HCT116 (cell line): ENCODE measurements around the gene GNAI3. TPM values are rescaled to one million over a fixed set of nuclear protein-coding genes. Genes with fewer than 3 reads are reported as not detected.

Experiments used
- ATAC-seq: fragments of 200-7000 bp; cut with Tn5 transposase; 2 replicates; pipeline ENCODE4 v1.9.1; 2020; ENCODE audit warnings: mild to moderate bottlenecking, moderate library complexity
- Bru-seq: library from RNA; stranded (reverse); fragments of 400-500 nt; gene quantifications from one replicate; lab custom pipeline; 2021; lab: Mats Ljungman, UMichigan
- BruChase-seq, 2 experiments: library from RNA; stranded (reverse); fragments of 400-500 nt; gene quantifications; one replicate each; lab custom pipeline; 2021; lab: Mats Ljungman, UMichigan
- BruUV-seq: library from RNA; stranded (reverse); fragments of 400-500 nt; replicated peaks from 2 replicates; lab custom pipeline; 2021; lab: Mats Ljungman, UMichigan
- CTCF ChIA-PET: fragments of 300-600 bp; sonication (Branson Sonifier 250); formaldehyde crosslinking; loops from one replicate; lab custom pipeline; 2021; ENCODE audit warnings: antibody characterized with exemption; lab: Charles Lee
- POLR2A ChIA-PET: fragments of 300-600, 350-600 bp; sonication (Branson Sonifier 250); formaldehyde crosslinking; loops from one replicate; lab custom pipeline; 2021; ENCODE audit warnings: antibody characterized with exemption; lab: Charles Lee
- RAD21 ChIA-PET, 2 experiments: fragments of 300-600 bp; sonication (Branson Sonifier 250); formaldehyde crosslinking; loops; one replicate each; lab custom pipeline; 2023; ENCODE audit warnings: low total read pairs in 2 of 2; ENCODE audit not compliant: uncharacterized antibody in 2 of 2, unreplicated experiment in 2 of 2, low non-redundant PET in 1 of 2; lab: Charles Lee
- DNase-seq: peaks from one replicate; pipeline ENCODE4 v3.0.0-alpha.2; 2010; ENCODE audit warnings: low read depth, low spot score
- H2AFZ ChIP-seq: fragments of 200-600 bp; shearing (Covaris generic), sonication (generic); 2 replicates; pipeline ENCODE4 v1.6.1; 2017; ENCODE audit warnings: low read depth, mixed run types, mixed read lengths, antibody characterized with exemption, low read length; ENCODE audit not compliant: poor library complexity, severe bottlenecking
- H3K27ac ChIP-seq: 2 replicates; pipeline ENCODE4 v1.5.1; 2012; ENCODE audit warnings: low read depth, low read length
- H3K27me3 ChIP-seq: fragments of 200-600 bp; sonication (generic); 2 replicates; pipeline ENCODE4 v1.6.1; 2016; ENCODE audit warnings: mixed run types, low read length, mixed read lengths; ENCODE audit not compliant: insufficient read depth
- H3K36me3 ChIP-seq, 2 experiments: fragments of 200-500 bp in 1 of 2; fragments of 200-600 bp in 1 of 2; sonication (Bioruptor generic) in 1 of 2; sonication (generic) in 1 of 2; 2 replicates each; pipeline versions ENCODE4 v1.5.1 to v1.6.1; 2014 to 2016; ENCODE audit warnings: low read length in 2 of 2, inconsistent platforms in 1 of 2, mixed read lengths in 1 of 2, mixed run types in 1 of 2; ENCODE audit not compliant: insufficient read depth in 2 of 2, control insufficient read depth in 1 of 2
- H3K4me1 ChIP-seq, 2 experiments: fragments of 200-600 bp in 1 of 2; sonication (generic) in 1 of 2; 2 replicates each; pipeline versions ENCODE4 v1.5.1 to v1.6.1; 2012 to 2017; ENCODE audit warnings: low read length in 2 of 2, inconsistent platforms in 1 of 2, mild to moderate bottlenecking in 1 of 2, mixed read lengths in 1 of 2, mixed run types in 1 of 2, moderate library complexity in 1 of 2; ENCODE audit not compliant: insufficient read depth in 2 of 2, control insufficient read depth in 1 of 2
- H3K4me2 ChIP-seq: fragments of 200-600 bp; sonication (generic); 2 replicates; pipeline ENCODE4 v1.6.1; 2017; ENCODE audit warnings: mixed run types, low read length, mixed read lengths
- H3K4me3 ChIP-seq, 2 experiments: fragments of 200-600 bp in 1 of 2; sonication (generic) in 1 of 2; replicated peaks in 1 of 2; 2 replicates each; pipeline ENCODE4 v1.5.1; 2011 to 2016; ENCODE audit warnings: low read length in 2 of 2, control low read depth in 1 of 2, low read depth in 1 of 2, mild to moderate bottlenecking in 1 of 2, mixed read lengths in 1 of 2, mixed run types in 1 of 2
- H3K79me2 ChIP-seq: fragments of 200-600 bp; sonication (generic); 2 replicates; pipeline ENCODE4 v1.6.1; 2017; ENCODE audit warnings: mild to moderate bottlenecking, mixed run types, low read length, moderate library complexity, mixed read lengths; ENCODE audit not compliant: insufficient read depth
- H3K9ac ChIP-seq: fragments of 200-600 bp; sonication (generic); 2 replicates; pipeline ENCODE4 v1.6.1; 2016; ENCODE audit warnings: low read length, mixed read lengths
- H3K9me2 ChIP-seq: fragments of 200-600 bp; sonication (generic), shearing (Covaris generic); 2 replicates; pipeline ENCODE4 v1.6.1; 2017; ENCODE audit warnings: mixed run types, mild to moderate bottlenecking, moderate library complexity; ENCODE audit not compliant: insufficient read depth
- H3K9me3 ChIP-seq, 2 experiments: fragments of 200-500 bp in 1 of 2; fragments of 200-600 bp in 1 of 2; sonication (Bioruptor generic) in 1 of 2; sonication (generic) in 1 of 2; 2 replicates each; pipeline ENCODE4 v1.6.1; 2014 to 2017; ENCODE audit warnings: low read length in 2 of 2, mixed read lengths in 2 of 2, inconsistent platforms in 1 of 2, low read depth in 1 of 2, mild to moderate bottlenecking in 1 of 2, mixed run types in 1 of 2, moderate library complexity in 1 of 2; ENCODE audit not compliant: control insufficient read depth in 1 of 2, insufficient read depth in 1 of 2
- H4K20me1 ChIP-seq: fragments of 200-600 bp; sonication (generic), shearing (Covaris generic); 2 replicates; pipeline ENCODE4 v1.6.1; 2017; ENCODE audit warnings: mixed run types, mild to moderate bottlenecking, moderate library complexity; ENCODE audit not compliant: insufficient read depth
- CBX3 ChIP-seq: IDR thresholded peaks from 2 replicates; pipeline ENCODE4 v1.6.1; 2012; ENCODE audit warnings: low read depth
- CEBPB ChIP-seq: IDR thresholded peaks from 2 replicates; pipeline ENCODE4 v1.6.1; 2012; ENCODE audit warnings: low read depth
- EGR1 ChIP-seq: IDR thresholded peaks from 2 replicates; pipeline ENCODE4 v1.6.1; 2012; ENCODE audit warnings: low read depth
- EZH2phosphoT487 ChIP-seq: fragments of 200-600 bp; IDR thresholded peaks from 2 replicates; pipeline ENCODE4 v1.6.1; 2018; ENCODE audit warnings: antibody characterized with exemption, borderline replicate concordance
- FOSL1 ChIP-seq: IDR thresholded peaks from 2 replicates; pipeline ENCODE4 v1.6.1; 2012; ENCODE audit warnings: low read depth
- JUND ChIP-seq: IDR thresholded peaks from 2 replicates; pipeline ENCODE4 v1.6.1; 2012
- MAX ChIP-seq: IDR thresholded peaks from 2 replicates; pipeline ENCODE4 v1.6.1; 2012
- POLR2A ChIP-seq: IDR thresholded peaks from 2 replicates; pipeline ENCODE4 v1.7.0; 2011; ENCODE audit warnings: borderline replicate concordance; ENCODE audit not compliant: insufficient read depth, insufficient read length; ENCODE audit errors: extremely low read depth
- RAD21 ChIP-seq: IDR thresholded peaks from 2 replicates; pipeline ENCODE4 v1.6.1; 2012; ENCODE audit warnings: low read depth, mild to moderate bottlenecking
- REST ChIP-seq: IDR thresholded peaks from 2 replicates; pipeline ENCODE4 v1.6.1; 2012; ENCODE audit warnings: low read depth
- SP1 ChIP-seq: IDR thresholded peaks from 2 replicates; pipeline ENCODE4 v1.6.1; 2012; ENCODE audit warnings: low read depth
- SRF ChIP-seq: IDR thresholded peaks from 2 replicates; pipeline ENCODE4 v1.6.1; 2012; ENCODE audit warnings: low read depth
- TCF7L2 ChIP-seq: IDR thresholded peaks from 2 replicates; pipeline ENCODE4 v1.7.0; 2011; ENCODE audit warnings: borderline replicate concordance, inconsistent platforms; ENCODE audit not compliant: insufficient read depth, insufficient read length; ENCODE audit errors: extremely low read depth
- ZFX ChIP-seq: fragments of 450-650 bp; IDR thresholded peaks from 2 replicates; pipeline ENCODE4 v1.6.1; 2017
- intact Hi-C: fragments of 100-400 bp; cut with micrococcal nuclease; formaldehyde crosslinking; loops from 2 replicates; pipeline ENCODE4 v1.10.0; 2022
- long read RNA-seq: library from polyadenylated mRNA; unstranded; transcript quantifications from one replicate; pipeline ENCODE4 v2.0.0, GENCODE V29; 2021; ENCODE audit not compliant: unreplicated experiment
- polyA plus RNA-seq: library from polyadenylated mRNA; unstranded; fragments of >200 nt; gene quantifications from 2 replicates; pipeline ENCODE4 v1.2.1, GENCODE V29; 2012; ENCODE audit warnings: missing spikeins
- total RNA-seq: library from RNA; stranded (reverse); gene quantifications from one replicate; pipeline ENCODE4 v1.2.1, GENCODE V29; 2021; ENCODE audit not compliant: unreplicated experiment
- TF ChIP-seq, protein P1 (sequence below), 3 experiments: fragments of 200-600 bp in 1 of 3; sonication (generic) in 1 of 3; IDR thresholded peaks in 2 of 3; conservative IDR thresholded peaks in 1 of 3; 2 replicates each; pipeline ENCODE4 v1.5.1; 2012 to 2017; ENCODE audit warnings: low read depth in 2 of 3, low read length in 2 of 3, antibody characterized with exemption in 1 of 3, borderline replicate concordance in 1 of 3, control low read depth in 1 of 3, mild to moderate bottlenecking in 1 of 3, mixed read lengths in 1 of 3, mixed run types in 1 of 3, moderate library complexity in 1 of 3; ENCODE audit not compliant: insufficient read depth in 1 of 3
- TF ChIP-seq, protein P2 (sequence below): IDR thresholded peaks from 2 replicates; pipeline ENCODE4 v1.6.1; 2011; ENCODE audit warnings: mild to moderate bottlenecking, low read length, moderate library complexity; ENCODE audit not compliant: insufficient replicate concordance; ENCODE audit errors: extremely low read depth

GNAI3 gene
- total RNA-seq (9.5 TPM), Bru-seq, nascent RNA (percentile 87 among the genes with signal in this experiment), BruChase-seq, experiment 1, labeled RNA remaining after a 6-hour chase (percentile 91 among the genes with signal in this experiment), BruChase-seq, experiment 2, labeled RNA remaining after a 2-hour chase (percentile 85 among the genes with signal in this experiment)
- 5.2 and 6.0 TPM in 2 replicates for polyA plus RNA-seq
- long read RNA-seq, full-length matches to known transcripts: 347 of 370 reads
- long read RNA-seq, partial matches to known transcripts: 5 of 370 reads
- long read RNA-seq, other reads (novel, unspliced or antisense): 18 of 370 reads

- intact Hi-C loops: no loop called here
- Histone ChIP-seq H4K20me1 (peaks cover 3% of the 10 kb centered on the region), H3K4me1 (peaks cover 15 to 24% of the 10 kb centered on the region in 2 experiments), H3K9ac (peak within 1 kb of the TSS; percentile 83), H3K9me2 (no peaks in the 10 kb centered on the region), H2AFZ (no peak within 1 kb of the TSS), H3K9me3 (no peaks in the 10 kb centered on the region), H3K79me2 (peaks cover 66% of the 10 kb centered on the region), H3K4me3 (peak within 1 kb of the TSS; percentile 86 to 98), H3K36me3 (no peaks in the 10 kb centered on the region), H3K27me3 (no peaks in the 10 kb centered on the region), H3K27ac (peak within 1 kb of the TSS; percentile 70), H3K4me2 (peak within 1 kb of the TSS; percentile 83)
- RAD21 ChIA-PET: interaction anchor here in 1 of 2 experiments (1.8 kb wide), 1 partner anchor 92 kb away, joined by 6 read pairs; no protein-coding TSS in a partner anchor
- DNase-seq (peak; percentile 92), ATAC-seq (peak; percentile 91)
- no TSS peak for BruUV-seq
- POLR2A ChIA-PET: interaction anchor here (0.5 to 2.2 kb wide), 23 partner anchors 10 to 436 kb away, joined by 3 to 17 read pairs (median 6); partner anchors contain the start of genes AHCYL1, AMPD2, ATXN7L2 and GNAT2
- CTCF ChIA-PET: interaction anchor here (1.0 to 2.4 kb wide), 12 partner anchors 16 to 436 kb away, joined by 3 to 19 read pairs (median 4); partner anchors contain the start of genes AHCYL1, AMPD2 and GNAT2
- no peak for TF ChIP-seq EGR1
- peak; percentile 3; the same call in 1 of the 2 replicates for TF ChIP-seq CBX3
- no peak for TF ChIP-seq TCF7L2
- TF ChIP-seq ZFX: no peak; the same call in 1 of the 2 replicates
- TF ChIP-seq EZH2phosphoT487: no peak
- TF ChIP-seq SP1: peak; percentile 38
- no peak for TF ChIP-seq SRF
- TF ChIP-seq POLR2A: peak; percentile 95
- no peak for TF ChIP-seq JUND
- TF ChIP-seq REST: no peak
- TF ChIP-seq RAD21: no peak
- TF ChIP-seq CEBPB: no peak
- peak; percentile 64 for TF ChIP-seq MAX
- no peak for TF ChIP-seq FOSL1
- TF ChIP-seq, protein P1, sequence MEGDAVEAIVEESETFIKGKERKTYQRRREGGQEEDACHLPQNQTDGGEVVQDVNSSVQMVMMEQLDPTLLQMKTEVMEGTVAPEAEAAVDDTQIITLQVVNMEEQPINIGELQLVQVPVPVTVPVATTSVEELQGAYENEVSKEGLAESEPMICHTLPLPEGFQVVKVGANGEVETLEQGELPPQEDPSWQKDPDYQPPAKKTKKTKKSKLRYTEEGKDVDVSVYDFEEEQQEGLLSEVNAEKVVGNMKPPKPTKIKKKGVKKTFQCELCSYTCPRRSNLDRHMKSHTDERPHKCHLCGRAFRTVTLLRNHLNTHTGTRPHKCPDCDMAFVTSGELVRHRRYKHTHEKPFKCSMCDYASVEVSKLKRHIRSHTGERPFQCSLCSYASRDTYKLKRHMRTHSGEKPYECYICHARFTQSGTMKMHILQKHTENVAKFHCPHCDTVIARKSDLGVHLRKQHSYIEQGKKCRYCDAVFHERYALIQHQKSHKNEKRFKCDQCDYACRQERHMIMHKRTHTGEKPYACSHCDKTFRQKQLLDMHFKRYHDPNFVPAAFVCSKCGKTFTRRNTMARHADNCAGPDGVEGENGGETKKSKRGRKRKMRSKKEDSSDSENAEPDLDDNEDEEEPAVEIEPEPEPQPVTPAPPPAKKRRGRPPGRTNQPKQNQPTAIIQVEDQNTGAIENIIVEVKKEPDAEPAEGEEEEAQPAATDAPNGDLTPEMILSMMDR (IDR thresholded peaks at IDR 0.05 in 2 of 3, conservative IDR thresholded peaks at IDR 0.05 in 1 of 3; ENCODE audit: borderline replicate concordance in 1 of 3, insufficient read depth in 1 of 3, low read depth in 2 of 3, low read length in 2 of 3): no peak
- TF ChIP-seq, protein P2, sequence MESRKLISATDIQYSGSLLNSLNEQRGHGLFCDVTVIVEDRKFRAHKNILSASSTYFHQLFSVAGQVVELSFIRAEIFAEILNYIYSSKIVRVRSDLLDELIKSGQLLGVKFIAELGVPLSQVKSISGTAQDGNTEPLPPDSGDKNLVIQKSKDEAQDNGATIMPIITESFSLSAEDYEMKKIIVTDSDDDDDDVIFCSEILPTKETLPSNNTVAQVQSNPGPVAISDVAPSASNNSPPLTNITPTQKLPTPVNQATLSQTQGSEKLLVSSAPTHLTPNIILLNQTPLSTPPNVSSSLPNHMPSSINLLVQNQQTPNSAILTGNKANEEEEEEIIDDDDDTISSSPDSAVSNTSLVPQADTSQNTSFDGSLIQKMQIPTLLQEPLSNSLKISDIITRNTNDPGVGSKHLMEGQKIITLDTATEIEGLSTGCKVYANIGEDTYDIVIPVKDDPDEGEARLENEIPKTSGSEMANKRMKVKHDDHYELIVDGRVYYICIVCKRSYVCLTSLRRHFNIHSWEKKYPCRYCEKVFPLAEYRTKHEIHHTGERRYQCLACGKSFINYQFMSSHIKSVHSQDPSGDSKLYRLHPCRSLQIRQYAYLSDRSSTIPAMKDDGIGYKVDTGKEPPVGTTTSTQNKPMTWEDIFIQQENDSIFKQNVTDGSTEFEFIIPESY: no peak
Measured at GRCh38 chr1:109548321-109549267, at the start of gene GNAI3. GNAI3 (plus strand) TSS chr1:109548615; CDS start chr1:109548721, 106 bp downstream.
